SW480 (cell line): Measurements from ENCODE around the gene PAOX.
"Not testable (repeated sequence)": the region's sequence is repeated elsewhere in the genome, so short reads cannot be mapped to it uniquely, and the experiment has no call there.

ENCODE experiments used
- DNase-seq: peaks from one replicate; pipeline ENCODE4 v3.0.0-alpha.2; 2016; ENCODE audit warnings: low spot score

Gene PAOX

GRCh38 chr10:133411523-133412380 lies 32.7 kb downstream of the PAOX start:
- no peak for DNase-seq

GRCh38 chr10:133412381-133412711 lies 33.3 kb downstream of the PAOX start:
- DNase-seq: no peak

- DNase-seq: not testable (repeated sequence)
Observed at GRCh38 chr10:133414401-133414800, 35.3 kb downstream of the PAOX start.

GRCh38 chr10:133415752-133416151 lies 36.7 kb downstream of the PAOX start:
- no peak for DNase-seq

GRCh38 chr10:133418289-133418993 lies 39.4 kb downstream of the PAOX start:
- DNase-seq: no peak

GRCh38 chr10:133419211-133419950 lies 40.3 kb downstream of the PAOX start:
- no peak for DNase-seq

- no peak for DNase-seq
Observed at GRCh38 chr10:133420028-133420427, 41.0 kb downstream of the PAOX start.

GRCh38 chr10:133420579-133420978 lies 41.5 kb downstream of the PAOX start:
- no peak for DNase-seq

GRCh38 chr10:133421336-133422222 lies 42.5 kb downstream of the PAOX start:
- no peak for DNase-seq

- DNase-seq: no peak
Observed at GRCh38 chr10:133422223-133422806, 43.3 kb downstream of the PAOX start.

- DNase-seq: no peak
Observed at GRCh38 chr10:133422807-133423771, 44.0 kb downstream of the PAOX start.

- not testable (repeated sequence) for DNase-seq
Observed at GRCh38 chr10:133424102-133424501, 45.0 kb downstream of the PAOX start.

- not testable (repeated sequence) for DNase-seq
Observed at GRCh38 chr10:133424601-133425000, 45.5 kb downstream of the PAOX start, which contains the start of gene SPRN. SPRN (minus strand) TSS chr10:133424625; CDS start chr10:133423681, 944 bp downstream.

- not testable (repeated sequence) for DNase-seq
Observed at GRCh38 chr10:133429571-133429970, 50.5 kb downstream of the PAOX start.

GRCh38 chr10:133431888-133432613 lies 53.0 kb downstream of the PAOX start:
- DNase-seq: not testable (repeated sequence)

- DNase-seq: not testable (repeated sequence)
Observed at GRCh38 chr10:133432789-133433188, 53.7 kb downstream of the PAOX start.

GRCh38 chr10:133438711-133439273 lies 59.7 kb downstream of the PAOX start:
- peak; percentile 33 for DNase-seq

- no peak for DNase-seq
Observed at GRCh38 chr10:133439517-133440461, 60.7 kb downstream of the PAOX start.
